GM12891 (cell line): ENCODE data around the gene TMEM45A.

Experiments used
- PAX5 ChIP-seq: IDR thresholded peaks from 2 replicates; pipeline ENCODE4 v1.6.1; 2011; ENCODE audit warnings: low read length, moderate library complexity, mild to moderate bottlenecking; ENCODE audit not compliant: insufficient read depth, severe bottlenecking
- POLR2A ChIP-seq: IDR thresholded peaks from 2 replicates; pipeline ENCODE4 v1.6.1; 2011; ENCODE audit warnings: low read depth, low read length, control low read depth
- POLR2AphosphoS5 ChIP-seq: IDR thresholded peaks from 2 replicates; pipeline ENCODE4 v1.6.1; 2011; ENCODE audit warnings: low read depth, low read length, control low read depth
- POU2F2 ChIP-seq: IDR thresholded peaks from 2 replicates; pipeline ENCODE4 v1.6.1; 2011; ENCODE audit warnings: low read depth, mild to moderate bottlenecking, control low read depth, low read length, moderate library complexity
- TAF1 ChIP-seq: IDR thresholded peaks from 2 replicates; pipeline ENCODE4 v1.6.1; 2011; ENCODE audit warnings: low read depth, low read length, control low read depth

GRCh38 chr3:100525753-100526612 is 33.6 kb downstream of the TMEM45A start:
- no peak for TF ChIP-seq POLR2AphosphoS5
- TF ChIP-seq POLR2A = no peak
- no peak for TF ChIP-seq TAF1
- no peak for TF ChIP-seq PAX5
- no peak for TF ChIP-seq POU2F2
